ENCODE results near the gene PTPN6. TPM values are rescaled to one million over a fixed set of nuclear protein-coding genes. Genes with fewer than 3 reads are reported as not detected.

PTPN6 gene
- total and polyA plus RNA-seq, 10 of the 15 experiments (the other 5 are each of a cell fraction or from before 2014, with no cell fraction given) = 229 to 457 (median 370) TPM

DNA sequence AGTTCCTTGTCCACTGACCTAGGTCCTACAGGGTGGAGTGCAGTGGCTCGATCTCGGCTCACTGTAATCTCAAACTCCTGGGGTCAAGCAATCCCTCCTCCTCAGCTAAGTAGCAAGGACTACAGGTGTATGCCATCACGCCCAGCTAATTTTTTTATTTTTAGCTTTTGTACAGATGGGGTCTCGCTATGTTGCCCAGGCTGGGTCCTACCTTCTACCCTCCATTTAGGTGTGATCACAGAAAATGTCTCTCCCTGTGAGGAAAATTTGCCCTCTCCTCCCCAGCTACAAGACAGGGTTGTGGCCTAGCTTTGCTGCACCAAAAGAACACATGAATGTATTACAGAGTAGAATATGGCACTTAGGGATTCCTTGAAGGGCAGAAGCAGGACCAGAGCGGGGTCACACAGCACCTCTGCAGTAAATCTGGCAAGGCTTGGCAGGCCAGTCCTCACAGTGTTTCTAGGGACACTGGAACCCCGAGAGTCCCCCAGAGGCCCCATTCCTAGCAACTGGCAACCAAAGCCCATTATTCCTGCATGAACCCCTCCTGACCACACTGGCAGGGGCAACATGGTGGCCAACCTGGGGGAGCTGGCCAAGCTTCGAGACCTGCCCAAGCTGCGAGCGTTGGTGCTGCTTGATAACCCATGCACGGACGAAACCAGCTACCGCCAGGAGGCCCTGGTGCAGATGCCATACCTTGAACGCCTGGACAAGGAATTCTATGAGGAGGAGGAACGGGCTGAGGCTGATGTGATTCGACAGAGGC, 38.8 kb upstream of the PTPN6 start:
- Histone ChIP-seq H3K27me3 (replicated peaks in 1 of 2; ENCODE audit: control insufficient read depth in 2 of 2, insufficient read depth in 2 of 2, low read length in 1 of 2) (no peaks in the 10 kb centered on the region), H2AFZ (ENCODE audit: control insufficient read depth, low read depth, low read length) (no peak overlapping the region), H4K20me1 (ENCODE audit: control insufficient read depth, insufficient read depth) (no peaks in the 10 kb centered on the region), H3K36me3 (ENCODE audit: control insufficient read depth in 2 of 2, insufficient read depth in 2 of 2, low read length in 1 of 2) (peaks cover 2 to 6% of the 10 kb centered on the region in 2 experiments; a peak in 2 of 4 replicates), H3K4me1 (ENCODE audit: control insufficient read depth, insufficient read depth, low read length) (peaks cover 7% of the 10 kb centered on the region; the same call in 1 of the 2 replicates), H3K4me2 (ENCODE audit: control insufficient read depth, insufficient read depth) (no peak overlapping the region), H3K4me3 (no peak overlapping the region), H3K79me2 (ENCODE audit: control insufficient read depth, insufficient read depth, low read length) (peaks cover 23% of the 10 kb centered on the region), H3K27ac (ENCODE audit: control insufficient read depth, insufficient read depth) (no peak overlapping the region), H3K9me3 (replicated peaks; ENCODE audit: control insufficient read depth, insufficient read depth, low read length) (no peaks in the 10 kb centered on the region), H3K9ac (ENCODE audit: control insufficient read depth, insufficient read depth, low read length) (no peak overlapping the region)
- BruUV-seq (replicated peaks) = no TSS peak
- no peak for ATAC-seq
- intact Hi-C loops (cut with micrococcal nuclease; ENCODE audit: unreplicated experiment) (no loop called here), in situ Hi-C loops (cut with MboI) (no loop called here)
- CTCF ChIA-PET = interaction anchor here (0.6 to 4.6 kb wide), 8 partner anchors 10 to 197 kb away, joined by 3 to 20 read pairs (median 5); partner anchors contain the start of genes C1RL and SPSB2
- TF ChIP-seq ETV6 (conservative IDR thresholded peaks at IDR 0.05 in 1 of 2, IDR thresholded peaks at IDR 0.05 in 1 of 2; ENCODE audit: borderline replicate concordance in 1 of 2, low read depth in 1 of 2) (no peak), RBBP5 (conservative IDR thresholded peaks at IDR 0.05) (no peak), POLR2A (IDR thresholded peaks at IDR 0.05; ENCODE audit: low read depth, low read length) (no peak), NFYB (IDR thresholded peaks at IDR 0.05; ENCODE audit: insufficient read depth, low read depth, low read length) (no peak), WRNIP1 (IDR thresholded peaks at IDR 0.05; ENCODE audit: borderline replicate concordance, low read depth, low read length) (no peak), NFIC (IDR thresholded peaks at IDR 0.05; ENCODE audit: low read depth, low read length) (no peak), FOXK2 (IDR thresholded peaks at IDR 0.05) (no peak), KAT2A (conservative IDR thresholded peaks at IDR 0.05; ENCODE audit: control insufficient read depth, low read depth, low read length) (no peak)
- TF ChIP-seq, protein P1, sequence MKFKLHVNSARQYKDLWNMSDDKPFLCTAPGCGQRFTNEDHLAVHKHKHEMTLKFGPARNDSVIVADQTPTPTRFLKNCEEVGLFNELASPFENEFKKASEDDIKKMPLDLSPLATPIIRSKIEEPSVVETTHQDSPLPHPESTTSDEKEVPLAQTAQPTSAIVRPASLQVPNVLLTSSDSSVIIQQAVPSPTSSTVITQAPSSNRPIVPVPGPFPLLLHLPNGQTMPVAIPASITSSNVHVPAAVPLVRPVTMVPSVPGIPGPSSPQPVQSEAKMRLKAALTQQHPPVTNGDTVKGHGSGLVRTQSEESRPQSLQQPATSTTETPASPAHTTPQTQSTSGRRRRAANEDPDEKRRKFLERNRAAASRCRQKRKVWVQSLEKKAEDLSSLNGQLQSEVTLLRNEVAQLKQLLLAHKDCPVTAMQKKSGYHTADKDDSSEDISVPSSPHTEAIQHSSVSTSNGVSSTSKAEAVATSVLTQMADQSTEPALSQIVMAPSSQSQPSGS (IDR thresholded peaks at IDR 0.05; ENCODE audit: low read length) = no peak
- TF ChIP-seq, protein P2, sequence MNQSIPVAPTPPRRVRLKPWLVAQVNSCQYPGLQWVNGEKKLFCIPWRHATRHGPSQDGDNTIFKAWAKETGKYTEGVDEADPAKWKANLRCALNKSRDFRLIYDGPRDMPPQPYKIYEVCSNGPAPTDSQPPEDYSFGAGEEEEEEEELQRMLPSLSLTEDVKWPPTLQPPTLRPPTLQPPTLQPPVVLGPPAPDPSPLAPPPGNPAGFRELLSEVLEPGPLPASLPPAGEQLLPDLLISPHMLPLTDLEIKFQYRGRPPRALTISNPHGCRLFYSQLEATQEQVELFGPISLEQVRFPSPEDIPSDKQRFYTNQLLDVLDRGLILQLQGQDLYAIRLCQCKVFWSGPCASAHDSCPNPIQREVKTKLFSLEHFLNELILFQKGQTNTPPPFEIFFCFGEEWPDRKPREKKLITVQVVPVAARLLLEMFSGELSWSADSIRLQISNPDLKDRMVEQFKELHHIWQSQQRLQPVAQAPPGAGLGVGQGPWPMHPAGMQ (IDR thresholded peaks at IDR 0.05; ENCODE audit: borderline replicate concordance) = no peak
- TF ChIP-seq, protein P3, sequence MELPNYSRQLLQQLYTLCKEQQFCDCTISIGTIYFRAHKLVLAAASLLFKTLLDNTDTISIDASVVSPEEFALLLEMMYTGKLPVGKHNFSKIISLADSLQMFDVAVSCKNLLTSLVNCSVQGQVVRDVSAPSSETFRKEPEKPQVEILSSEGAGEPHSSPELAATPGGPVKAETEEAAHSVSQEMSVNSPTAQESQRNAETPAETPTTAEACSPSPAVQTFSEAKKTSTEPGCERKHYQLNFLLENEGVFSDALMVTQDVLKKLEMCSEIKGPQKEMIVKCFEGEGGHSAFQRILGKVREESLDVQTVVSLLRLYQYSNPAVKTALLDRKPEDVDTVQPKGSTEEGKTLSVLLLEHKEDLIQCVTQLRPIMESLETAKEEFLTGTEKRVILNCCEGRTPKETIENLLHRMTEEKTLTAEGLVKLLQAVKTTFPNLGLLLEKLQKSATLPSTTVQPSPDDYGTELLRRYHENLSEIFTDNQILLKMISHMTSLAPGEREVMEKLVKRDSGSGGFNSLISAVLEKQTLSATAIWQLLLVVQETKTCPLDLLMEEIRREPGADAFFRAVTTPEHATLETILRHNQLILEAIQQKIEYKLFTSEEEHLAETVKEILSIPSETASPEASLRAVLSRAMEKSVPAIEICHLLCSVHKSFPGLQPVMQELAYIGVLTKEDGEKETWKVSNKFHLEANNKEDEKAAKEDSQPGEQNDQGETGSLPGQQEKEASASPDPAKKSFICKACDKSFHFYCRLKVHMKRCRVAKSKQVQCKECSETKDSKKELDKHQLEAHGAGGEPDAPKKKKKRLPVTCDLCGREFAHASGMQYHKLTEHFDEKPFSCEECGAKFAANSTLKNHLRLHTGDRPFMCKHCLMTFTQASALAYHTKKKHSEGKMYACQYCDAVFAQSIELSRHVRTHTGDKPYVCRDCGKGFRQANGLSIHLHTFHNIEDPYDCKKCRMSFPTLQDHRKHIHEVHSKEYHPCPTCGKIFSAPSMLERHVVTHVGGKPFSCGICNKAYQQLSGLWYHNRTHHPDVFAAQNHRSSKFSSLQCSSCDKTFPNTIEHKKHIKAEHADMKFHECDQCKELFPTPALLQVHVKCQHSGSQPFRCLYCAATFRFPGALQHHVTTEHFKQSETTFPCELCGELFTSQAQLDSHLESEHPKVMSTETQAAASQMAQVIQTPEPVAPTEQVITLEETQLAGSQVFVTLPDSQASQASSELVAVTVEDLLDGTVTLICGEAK (IDR thresholded peaks at IDR 0.05; ENCODE audit: borderline replicate concordance) = no peak
- TF ChIP-seq, protein P4, sequence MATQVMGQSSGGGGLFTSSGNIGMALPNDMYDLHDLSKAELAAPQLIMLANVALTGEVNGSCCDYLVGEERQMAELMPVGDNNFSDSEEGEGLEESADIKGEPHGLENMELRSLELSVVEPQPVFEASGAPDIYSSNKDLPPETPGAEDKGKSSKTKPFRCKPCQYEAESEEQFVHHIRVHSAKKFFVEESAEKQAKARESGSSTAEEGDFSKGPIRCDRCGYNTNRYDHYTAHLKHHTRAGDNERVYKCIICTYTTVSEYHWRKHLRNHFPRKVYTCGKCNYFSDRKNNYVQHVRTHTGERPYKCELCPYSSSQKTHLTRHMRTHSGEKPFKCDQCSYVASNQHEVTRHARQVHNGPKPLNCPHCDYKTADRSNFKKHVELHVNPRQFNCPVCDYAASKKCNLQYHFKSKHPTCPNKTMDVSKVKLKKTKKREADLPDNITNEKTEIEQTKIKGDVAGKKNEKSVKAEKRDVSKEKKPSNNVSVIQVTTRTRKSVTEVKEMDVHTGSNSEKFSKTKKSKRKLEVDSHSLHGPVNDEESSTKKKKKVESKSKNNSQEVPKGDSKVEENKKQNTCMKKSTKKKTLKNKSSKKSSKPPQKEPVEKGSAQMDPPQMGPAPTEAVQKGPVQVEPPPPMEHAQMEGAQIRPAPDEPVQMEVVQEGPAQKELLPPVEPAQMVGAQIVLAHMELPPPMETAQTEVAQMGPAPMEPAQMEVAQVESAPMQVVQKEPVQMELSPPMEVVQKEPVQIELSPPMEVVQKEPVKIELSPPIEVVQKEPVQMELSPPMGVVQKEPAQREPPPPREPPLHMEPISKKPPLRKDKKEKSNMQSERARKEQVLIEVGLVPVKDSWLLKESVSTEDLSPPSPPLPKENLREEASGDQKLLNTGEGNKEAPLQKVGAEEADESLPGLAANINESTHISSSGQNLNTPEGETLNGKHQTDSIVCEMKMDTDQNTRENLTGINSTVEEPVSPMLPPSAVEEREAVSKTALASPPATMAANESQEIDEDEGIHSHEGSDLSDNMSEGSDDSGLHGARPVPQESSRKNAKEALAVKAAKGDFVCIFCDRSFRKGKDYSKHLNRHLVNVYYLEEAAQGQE (IDR thresholded peaks at IDR 0.05; ENCODE audit: low read depth, low read length) = no peak
- DNase-seq (ENCODE audit: low read depth, low spot score) = no peak
- RAD21 ChIA-PET (ENCODE audit: unreplicated experiment) = interaction anchor here (1.9 kb wide), 1 partner anchor 21 kb away, joined by 7 read pairs; no protein-coding TSS in a partner anchor
- 92% methylated on average over 15 of the region's 15 CpGs for WGBS (ENCODE audit: insufficient coverage, insufficient replicate concordance, low lambda C conversion rate, missing lambda C conversion rate)
- SMC1A ChIA-PET (ENCODE audit: uncharacterized antibody, unreplicated experiment) = interaction anchor here (0.7 to 3.1 kb wide), 3 partner anchors 10 to 21 kb away, joined by 3 to 16 read pairs (median 3); no protein-coding TSS in a partner anchor
- POLR2A ChIA-PET = interaction anchor here (0.7 to 3.0 kb wide), 7 partner anchors 10 to 63 kb away, joined by 3 to 14 read pairs (median 4); partner anchors contain the start of gene SPSB2
- FAIRE-seq = no peak

All from GM12878 (cell line).